Activated gamma-delta T cell treated with anti-CD3 and anti-CD28 coated beads, Interleukin-2, amount 50 U/mL, for 16 hours (primary cell): ENCODE measurements around the gene RXFP1.

ENCODE experiments used
- DNase-seq: peaks from one replicate; pipeline ENCODE4 v3.0.0-alpha.2; 2020; ENCODE audit warnings: low read depth

The RXFP1 gene

DNA sequence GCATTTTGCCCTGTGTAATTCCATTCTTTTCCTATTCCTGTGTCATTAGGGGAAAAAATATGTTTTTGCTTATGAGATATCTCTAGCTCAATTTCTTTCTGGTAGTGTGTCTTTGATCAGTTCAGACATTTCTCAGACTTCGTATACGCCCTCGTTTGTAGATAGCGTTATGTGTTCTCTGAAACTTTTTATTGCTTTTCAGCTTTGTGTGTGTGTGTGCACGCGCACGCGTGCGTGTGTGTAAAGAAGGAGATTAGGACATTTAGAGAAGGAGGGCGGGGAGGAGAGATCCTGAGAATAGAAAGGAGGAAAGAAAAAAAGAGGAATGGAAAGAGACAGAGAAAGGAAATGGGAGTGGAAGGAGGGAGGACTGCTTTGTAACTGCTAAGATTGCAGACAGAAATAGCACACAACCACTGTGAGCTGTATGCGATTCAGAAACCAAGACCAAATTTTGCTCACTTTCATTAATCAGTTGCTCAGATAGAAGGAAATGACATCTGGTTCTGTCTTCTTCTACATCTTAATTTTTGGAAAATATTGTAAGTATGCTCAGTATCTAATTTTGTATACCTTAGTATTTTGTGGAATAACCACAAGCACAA is at the start of gene RXFP1:
Gene RXFP1, plus strand, starts transcription at position 399 of the 605 bp plus-strand sequence. Its CDS starts 95 bp downstream, at position 494.
- DNase-seq, result no peak

GRCh38 chr4:158481811-158482210 is 39.9 kb upstream of the RXFP1 start:
- no peak for DNase-seq

DNA sequence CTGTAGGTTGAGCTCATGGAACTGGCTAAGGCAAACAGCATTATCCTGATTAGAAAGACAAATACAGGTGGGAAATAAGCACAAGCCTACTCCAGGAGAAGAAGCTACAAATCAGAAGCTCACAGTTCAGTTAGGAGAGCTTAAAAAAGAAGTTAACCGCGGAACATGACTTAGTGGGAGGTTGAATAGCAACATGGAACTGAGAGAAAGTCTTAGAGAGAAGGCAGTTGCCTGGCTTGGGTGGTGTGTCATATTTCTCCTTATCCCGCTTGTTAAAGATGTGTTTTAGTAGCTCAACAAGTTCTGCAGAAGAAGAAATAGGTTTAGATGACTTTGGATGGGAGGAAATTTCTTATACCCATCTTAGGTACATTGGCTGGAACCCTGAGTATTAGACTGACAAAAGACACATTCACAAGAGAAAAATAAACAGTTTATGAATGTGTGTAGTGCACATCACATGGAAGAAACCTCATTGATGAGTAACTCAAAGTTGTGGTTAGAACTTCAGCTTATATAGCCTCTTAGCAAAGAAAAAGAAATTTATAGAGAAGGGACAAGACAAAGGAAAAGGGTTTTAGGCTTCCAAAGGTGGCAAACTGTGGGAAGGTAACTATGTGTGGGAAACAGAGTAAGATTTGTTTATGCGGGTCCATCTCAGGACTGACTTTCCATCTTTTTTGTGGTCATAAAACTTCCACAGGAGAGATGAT is 37.4 kb upstream of the RXFP1 start:
- DNase-seq, result no peak

GRCh38 chr4:158490629-158491028 is 31.1 kb upstream of the RXFP1 start:
- no peak for DNase-seq

- DNase-seq, result no peak
Measured at GRCh38 chr4:158492391-158492790, 29.3 kb upstream of the RXFP1 start.

DNA sequence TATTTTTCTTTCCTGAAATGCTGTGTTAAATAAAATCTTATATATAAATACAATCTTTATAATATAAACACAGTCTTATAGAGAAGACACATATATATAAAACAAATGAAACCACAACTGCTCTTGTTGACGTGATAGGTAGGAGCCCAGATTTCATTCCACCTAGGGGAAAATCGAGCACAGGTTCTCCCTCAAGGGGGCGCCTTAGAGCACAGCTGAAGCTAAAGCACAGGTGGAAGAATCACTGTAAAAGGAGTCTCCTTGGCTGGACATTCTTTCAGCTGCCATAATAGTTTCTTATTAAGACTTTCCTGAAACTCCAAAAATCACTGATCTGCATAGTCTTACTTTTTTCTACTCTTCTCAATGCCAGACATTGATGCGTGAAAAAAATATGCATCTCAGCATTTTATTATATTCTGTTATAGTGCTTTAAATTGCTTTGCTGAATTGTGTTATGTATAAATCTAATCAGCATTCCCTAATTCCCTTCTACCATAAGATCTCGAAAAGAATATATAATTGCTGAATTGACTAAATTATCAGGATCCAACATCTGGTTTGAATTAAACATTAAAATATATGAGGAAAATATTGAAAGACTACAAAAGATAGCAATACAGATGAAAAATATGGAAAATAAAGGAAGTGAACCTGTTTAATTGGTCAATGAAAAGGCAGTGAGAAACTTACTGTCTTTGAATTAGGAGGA is 25.5 kb upstream of the RXFP1 start:
- DNase-seq, result no peak

DNA sequence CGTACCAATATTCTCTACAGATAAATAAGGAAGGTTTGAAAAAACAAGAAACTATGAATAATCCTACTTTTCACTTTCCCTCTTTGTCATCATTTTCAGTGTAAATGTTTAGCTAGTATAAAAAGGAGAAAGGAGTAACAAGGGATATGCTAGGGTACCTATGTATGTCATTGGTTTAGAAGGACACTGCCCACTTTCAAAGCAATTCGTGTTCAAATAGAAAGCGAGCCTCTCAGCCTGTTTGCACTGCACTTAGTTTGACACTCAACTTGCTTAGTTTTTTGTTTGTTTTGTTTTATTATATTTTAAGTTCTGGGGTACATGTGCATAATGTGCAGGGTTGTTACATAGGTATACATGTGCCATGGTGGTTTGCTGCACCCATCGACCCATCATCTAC is 21.6 kb upstream of the RXFP1 start:
- no peak for DNase-seq

DNA sequence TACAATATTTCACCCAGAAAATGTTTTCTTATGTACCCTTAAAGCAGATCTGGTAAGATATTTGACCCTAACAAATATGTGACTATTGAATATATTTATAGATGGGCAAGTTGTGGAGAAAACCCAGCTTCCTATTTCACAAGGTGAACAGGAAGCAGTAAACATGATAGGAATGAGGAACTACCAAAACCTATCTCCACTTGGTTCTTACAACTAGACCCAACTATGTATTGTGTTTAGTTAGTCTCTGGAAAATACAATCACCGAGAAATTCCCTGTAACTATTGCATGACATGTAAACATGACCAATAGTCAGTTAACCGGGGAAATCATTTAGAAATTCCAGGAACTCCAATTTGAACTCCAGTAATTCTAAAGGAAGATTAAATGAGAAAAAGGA is 8.4 kb upstream of the RXFP1 start:
- DNase-seq, result no peak

GRCh38 chr4:158519226-158519625 is 2.5 kb upstream of the RXFP1 start:
- DNase-seq, result no peak

DNA sequence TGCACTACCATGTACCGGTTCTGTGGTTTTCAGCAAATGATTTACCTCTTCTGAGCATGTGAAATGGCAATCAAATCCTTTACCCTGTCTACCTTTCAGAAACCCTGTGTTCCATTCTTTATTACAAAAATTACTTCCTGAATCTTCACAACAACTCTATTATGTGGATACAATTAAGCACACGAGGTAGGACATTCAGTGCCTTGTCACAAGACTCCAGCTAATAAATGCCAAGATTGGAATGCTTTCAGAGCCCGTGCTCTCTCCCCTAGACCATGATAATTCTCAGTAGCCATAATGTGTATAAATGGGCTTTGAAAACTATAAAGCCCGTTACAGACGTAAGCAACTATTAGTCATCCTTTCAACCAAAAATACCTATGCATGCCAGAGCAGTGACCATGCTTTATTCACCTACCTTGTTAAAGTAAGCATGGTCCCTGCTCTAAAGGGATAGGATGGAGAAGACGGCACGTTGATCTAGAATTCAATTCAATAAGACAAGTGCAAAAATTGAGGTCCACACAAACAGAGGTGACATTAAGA is 2.4 kb downstream of the RXFP1 start:
- DNase-seq, result no peak

DNA sequence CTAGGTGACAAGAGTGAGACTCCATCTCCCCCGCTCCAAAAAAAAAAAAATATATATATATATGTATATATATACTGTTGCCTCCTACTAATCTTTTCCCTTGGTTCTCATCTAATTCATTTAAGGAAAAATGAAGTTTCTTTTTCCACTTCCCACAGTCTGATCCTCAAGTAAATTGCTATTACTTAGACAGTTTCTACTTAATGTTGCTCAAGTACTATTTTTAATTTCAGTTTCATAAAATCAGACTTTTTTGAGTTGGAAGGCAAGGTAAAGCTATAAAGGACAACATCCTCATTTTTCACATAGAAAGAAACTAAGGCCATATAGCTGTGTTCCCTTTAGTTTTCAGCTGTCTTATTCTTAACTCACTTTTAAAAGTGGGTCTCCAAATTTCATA is 5.8 kb downstream of the RXFP1 start:
- no peak for DNase-seq

DNA sequence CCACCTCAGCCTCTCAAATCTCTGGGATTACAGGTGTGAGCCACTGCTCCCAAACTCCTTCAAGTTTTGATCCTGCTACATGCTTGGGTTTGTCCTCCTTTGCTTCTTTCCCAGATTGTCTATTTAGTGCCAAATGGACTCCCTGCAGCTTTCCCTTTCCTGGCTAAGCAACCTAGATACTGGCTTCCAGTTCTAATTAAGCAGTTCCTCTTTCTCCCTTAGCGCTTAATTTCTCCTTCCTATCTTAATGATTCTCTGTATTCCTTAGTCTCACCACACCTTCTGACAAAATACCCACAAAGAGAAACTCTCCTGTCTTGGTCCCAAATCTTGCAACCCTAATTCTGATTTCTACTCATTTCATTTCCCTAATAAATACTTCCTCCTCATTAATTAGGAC is 7.8 kb downstream of the RXFP1 start:
- DNase-seq, result no peak

DNA sequence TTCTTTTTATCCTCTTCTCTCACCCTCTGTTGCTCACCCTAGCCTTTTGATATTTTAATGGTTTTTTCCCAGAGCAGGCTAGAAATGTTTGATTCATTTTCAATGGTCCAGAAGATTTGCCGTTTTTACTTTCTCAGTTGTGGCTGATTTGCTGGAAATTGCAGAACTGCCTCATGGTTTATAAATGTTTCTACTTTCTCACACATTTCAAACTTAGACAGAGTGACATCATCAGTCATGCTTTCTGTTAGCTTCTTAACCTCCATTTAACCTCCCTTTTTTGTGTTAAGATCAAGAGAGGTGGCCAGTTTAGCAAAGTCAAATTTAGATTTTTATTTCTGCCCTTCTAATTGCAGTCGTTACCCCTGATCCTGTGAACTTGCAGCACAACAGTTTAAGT is 8.7 kb downstream of the RXFP1 start:
- no peak for DNase-seq

- DNase-seq, result no peak
Measured at GRCh38 chr4:158530898-158531297, 9.2 kb downstream of the RXFP1 start.

DNA sequence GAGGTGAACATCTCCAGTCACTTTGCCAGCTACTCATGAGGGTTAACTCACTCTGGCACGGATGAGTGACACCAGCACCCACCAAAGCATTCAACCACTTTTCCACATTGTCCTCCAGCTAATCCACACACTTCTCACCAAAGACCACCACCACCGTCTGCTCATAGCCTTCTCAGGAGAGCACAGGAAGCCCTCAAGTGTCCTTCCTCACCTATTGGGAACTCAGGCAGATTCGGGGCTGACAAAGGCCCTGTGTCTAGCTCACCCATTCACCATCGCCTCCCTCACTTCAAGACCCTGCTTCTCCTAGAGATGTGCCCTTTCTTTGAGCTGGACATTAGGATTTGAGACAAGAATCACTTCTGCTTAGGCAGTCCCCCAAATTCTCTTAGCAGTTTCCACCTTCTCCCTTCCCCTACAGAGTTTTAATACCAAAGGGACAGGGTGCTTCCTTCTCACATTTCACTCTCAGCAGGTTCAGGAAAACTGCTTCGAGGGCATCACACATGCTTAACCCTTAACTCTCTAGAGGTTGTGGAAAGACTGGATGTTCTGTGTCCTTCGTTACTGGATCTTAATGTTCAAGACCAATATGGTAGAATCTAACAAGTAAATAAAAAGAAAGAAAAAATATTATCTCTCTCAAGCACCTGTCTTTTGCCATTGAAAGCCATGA is 11.0 kb downstream of the RXFP1 start:
- no peak for DNase-seq

DNA sequence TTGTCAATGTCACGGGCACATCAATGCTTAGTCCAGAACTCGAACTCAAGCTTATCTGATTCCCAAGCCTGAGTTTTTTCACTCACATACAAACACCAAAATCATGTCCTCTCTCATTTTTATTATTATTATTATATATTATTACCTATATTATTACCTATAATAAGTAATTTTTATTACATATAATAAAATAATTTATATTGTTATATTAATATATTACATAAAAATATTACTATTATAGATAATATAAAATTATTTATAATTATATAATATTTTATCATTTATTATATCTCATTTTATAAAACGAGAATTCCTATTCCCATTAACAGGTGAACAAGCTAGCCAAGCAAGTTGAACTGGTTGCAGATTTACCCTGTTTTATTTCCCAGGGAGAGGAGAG is 13.0 kb downstream of the RXFP1 start:
- no peak for DNase-seq

DNA sequence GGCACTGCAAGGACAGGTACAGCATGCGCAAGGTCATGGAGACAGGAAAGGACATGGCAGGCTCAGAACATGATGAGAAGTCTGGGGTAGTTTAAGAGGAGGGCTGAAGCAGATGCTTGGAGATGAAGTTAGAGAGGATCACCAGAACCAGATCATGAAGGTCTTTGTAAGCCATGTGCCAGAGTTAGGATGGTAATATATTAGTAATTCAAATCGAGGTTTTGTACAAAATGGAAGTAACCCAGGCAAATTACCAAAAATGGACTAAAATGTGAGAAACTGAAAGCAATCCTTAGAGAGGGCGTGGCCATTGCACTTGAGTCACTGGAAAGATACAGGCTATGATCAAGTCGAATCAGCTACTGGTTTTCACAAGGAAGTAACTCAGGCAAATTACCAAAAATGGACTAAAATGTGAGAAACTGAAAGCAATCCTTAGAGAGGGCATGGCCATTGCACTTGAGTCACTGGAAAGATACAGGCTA is 13.5 kb downstream of the RXFP1 start:
- no peak for DNase-seq

GRCh38 chr4:158536833-158537232 is 15.2 kb downstream of the RXFP1 start:
- no peak for DNase-seq

DNA sequence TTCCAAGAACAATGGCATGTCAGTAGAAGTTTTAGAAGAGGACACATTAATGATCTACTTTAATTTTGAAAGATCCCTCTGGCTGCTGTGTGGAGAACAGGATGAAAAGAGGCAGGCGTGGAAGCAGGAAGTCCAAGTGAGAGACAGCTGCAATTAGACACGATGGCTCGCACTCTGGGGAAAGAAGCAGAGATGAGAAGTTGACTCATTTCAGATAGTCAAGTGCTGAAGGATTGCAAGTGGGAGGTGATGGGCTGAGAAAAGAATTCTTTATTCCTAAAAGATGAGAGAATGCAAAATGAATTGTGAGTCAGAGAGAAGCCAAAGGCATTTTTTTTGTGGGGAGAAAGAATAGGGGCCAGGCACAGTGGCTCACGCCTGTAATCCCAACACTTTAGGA is 16.5 kb downstream of the RXFP1 start:
- DNase-seq, result no peak

- DNase-seq, result no peak
Measured at GRCh38 chr4:158538911-158539310, 17.2 kb downstream of the RXFP1 start.

DNA sequence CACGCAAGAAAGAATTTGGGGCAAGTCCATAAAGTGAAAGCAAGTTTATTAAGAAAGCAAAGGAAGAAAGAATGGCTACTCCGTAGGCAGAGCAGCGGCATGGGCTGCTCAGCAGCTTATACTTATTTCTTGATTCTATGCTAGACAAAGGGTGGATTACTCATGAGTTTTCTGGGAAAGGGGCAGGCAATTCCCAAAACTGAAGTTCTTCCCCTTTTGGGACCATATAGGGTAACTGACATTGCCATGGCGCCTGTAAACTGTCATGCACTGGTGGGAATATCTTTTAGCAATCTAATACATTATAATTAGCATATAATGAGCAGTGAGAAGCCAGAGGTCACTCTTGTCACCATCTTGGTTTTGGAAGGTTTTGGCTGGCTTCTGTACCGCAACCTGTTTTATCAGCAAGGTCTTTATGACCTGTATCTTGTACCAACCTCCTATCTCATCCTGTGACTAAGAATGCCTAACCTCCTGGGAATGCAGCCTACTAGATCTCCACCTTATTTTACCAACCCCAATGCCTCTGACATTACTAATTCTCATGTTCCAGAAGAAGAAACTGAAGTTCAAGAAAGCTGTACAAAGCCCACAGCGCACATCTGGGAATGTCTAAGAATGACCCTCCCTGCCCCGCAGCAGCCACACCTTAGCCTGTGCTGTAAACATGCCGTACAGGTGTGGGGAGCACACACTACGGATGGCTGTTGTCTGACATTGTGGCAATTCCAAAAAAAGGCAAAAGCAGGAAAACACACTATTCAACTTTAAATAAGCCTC is 18.6 kb downstream of the RXFP1 start:
- DNase-seq, result no peak

GRCh38 chr4:158541506-158541905 is 19.8 kb downstream of the RXFP1 start:
- no peak for DNase-seq
